SKM-1 (cell line): ENCODE results near the gene UGT1A10.

ENCODE experiments used
- DNase-seq: peaks from one replicate; lab custom pipeline; 2025; ENCODE audit not compliant: unreplicated experiment; lab: John Stamatoyannopoulos, UW

UGT1A10 gene

DNA sequence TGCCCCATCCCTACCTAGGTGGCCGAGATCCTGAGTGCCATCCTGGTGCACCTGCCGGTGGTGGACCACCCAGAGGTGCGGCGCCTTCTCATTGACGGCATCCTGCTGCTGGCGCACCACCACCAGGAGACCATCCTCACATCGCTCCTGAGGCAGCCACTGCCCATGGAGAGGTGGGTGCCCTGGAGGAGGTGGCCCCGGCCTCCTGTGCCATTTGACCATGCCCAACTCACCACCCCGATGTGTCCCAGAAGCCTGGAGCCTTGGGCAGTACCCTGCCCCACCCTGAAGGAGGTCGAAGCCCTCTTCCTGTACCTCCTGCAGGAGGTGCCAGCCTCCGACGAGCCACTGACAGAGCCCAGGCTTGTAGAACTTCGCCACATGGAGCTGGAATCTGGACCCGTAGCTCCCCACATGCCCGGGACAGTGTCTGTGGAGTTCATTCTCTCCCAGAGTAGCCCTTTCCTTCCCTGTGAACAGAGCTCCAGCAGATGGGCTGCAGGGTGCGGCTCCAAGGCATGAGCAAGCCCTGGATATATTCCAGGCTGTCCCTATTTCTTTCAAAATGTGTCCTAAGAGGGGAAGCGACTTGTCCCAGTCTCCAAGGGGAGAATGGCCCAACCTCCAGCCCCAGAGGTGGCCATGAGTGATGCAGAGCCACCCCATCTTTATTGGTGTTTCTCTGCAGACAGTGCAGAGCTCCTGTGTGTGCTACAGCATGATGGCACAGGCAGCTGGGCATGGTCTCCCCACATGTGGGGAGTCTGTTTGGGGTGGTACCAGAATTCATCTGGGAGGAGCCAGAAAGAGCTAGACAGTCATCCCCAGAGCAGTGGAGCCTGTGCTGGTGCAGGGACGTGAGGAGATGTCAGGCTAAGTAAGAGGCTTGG, 183.9 kb downstream of the UGT1A10 start:
- no peak for DNase-seq

DNA sequence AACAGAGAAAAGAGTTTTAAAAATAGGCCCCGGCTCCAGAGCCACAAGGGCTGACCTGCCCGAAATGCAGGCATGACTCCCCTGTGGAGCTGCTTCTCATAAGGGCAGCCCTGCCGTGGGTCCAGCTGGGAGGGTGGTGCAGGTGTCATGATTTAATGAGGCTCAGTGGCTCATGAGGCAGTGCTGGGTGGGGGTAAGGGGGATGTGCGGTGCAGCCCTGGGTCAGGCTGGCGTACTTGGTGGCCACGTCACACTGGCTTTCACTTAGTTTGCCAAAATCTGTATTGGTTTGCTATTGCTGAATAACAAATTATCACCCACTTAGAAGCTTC, 184.5 kb downstream of the UGT1A10 start:
- DNase-seq: no peak

DNA sequence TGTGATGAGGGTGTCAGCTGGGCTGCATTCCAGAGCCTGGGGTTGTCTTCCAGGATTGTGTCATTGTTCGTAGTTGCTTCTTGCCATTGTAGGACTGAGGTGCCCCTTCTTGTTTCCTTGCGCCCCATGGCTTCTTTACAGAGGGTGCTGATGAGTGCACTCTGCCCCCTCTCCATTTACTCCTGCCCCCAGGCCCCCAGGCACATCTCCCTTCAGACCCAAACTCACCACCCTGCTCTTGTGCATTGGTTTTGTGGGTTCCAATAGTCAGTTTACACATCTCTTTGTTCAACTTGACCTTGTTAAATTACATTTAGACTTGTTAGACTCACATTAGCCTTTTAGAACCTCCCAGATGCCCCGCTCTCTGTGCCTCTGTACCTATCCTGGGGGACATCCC, 184.9 kb downstream of the UGT1A10 start:
- DNase-seq: no peak

DNA sequence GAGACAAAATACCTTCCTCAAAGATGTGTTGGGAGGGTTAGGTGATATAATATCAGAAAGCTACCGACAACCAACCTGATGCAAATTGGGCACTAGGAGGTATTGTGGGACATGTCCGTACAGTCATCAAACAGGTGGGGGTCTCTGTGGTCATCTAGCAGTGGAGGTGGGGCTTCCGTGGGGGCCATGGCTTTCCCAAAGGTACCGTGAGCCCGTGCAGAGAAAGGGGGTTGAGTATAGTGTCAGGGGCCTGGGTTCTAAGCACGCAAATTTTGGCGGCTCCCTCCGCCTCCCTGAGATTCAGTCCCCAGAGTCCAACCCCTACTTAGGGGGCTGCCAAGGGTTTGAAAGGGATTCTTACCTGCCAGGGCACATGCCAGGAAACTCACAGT, 185.5 kb downstream of the UGT1A10 start:
- DNase-seq: no peak

DNA sequence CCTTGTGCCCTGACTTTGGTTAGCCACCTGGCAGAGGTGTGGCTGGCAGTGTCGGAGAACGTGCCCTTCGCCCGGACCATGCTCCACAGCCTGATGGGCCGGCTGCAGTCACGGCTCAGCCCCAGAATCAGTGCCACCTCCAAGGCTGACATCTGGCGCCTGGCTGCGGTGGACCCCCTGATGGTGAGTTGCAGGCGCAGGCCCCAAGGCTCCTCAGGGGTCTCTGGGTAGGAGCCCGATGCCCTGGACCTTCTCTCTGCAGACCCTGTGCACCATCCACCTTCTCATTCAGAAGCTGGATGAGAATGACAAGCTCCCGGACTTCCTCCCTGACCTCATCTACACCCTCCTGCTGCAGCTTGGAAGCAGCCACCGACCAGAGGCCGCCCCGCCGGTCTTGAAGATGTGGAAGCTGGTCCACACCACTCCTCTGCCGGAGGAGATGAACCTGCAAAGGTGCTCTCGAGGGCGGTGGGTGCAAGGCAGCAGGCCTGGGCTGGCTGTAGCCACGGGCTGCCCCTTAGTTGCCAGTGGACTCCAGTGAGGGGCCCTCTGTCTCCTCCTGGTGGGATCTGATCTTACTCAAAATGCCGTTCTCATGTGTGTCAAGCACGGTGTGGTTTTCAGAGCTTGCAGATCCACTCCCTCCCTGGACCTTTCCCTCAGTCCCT, 186.0 kb downstream of the UGT1A10 start:
- no peak for DNase-seq
